ENCODE results near the gene MYL12A. TPM values are rescaled to one million over a fixed set of nuclear protein-coding genes. Genes with fewer than 3 reads are reported as not detected.

Gene MYL12A
- total and polyA plus RNA-seq, 4 donors: 158 to 314 (median 179) TPM

DNA sequence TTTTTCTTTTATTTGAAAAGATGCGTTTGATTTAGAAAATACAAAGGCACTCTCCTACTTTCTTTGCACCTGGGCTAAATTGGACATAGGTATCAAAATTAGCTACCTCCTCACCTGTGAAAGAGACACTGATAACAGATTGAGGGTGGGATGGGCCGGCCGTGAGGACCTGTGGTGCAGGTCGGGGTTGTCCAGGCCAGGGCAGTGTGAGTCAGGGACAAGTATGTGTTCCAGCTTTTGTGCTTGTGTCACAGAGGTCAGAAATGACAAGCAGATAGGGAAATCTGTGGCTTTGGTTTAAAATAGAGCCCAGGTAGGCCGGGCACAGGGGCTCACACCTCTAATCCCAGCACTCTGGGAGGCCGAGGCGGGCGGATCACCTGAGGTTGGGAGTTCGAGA lies 36.9 kb downstream of the MYL12A start:
- Histone ChIP-seq H3K9me3 (ENCODE audit: control insufficient read depth in 4 of 4, low read length in 3 of 4) (no peaks in the 10 kb centered on the region), H3K36me3 (ENCODE audit: control insufficient read depth in 4 of 4, insufficient read depth in 3 of 4, low read depth in 1 of 4, low read length in 3 of 4) (no peaks in the 10 kb centered on the region), H3K4me1 (ENCODE audit: control insufficient read depth in 4 of 4, insufficient read depth in 4 of 4, low read length in 3 of 4) (peaks cover 0 to 1% (median 0%) of the 10 kb centered on the region in 4 donors), H3K9ac (ENCODE audit: low read depth in 1 of 2, low read length in 2 of 2) (no peak overlapping the region), H3K27ac (ENCODE audit: low read depth in 1 of 2, low read length in 2 of 2) (no peak overlapping the region), H3K27me3 (ENCODE audit: control insufficient read depth in 4 of 4, insufficient read depth in 4 of 4, low read length in 3 of 4) (no peaks in the 10 kb centered on the region), H3K4me3 (ENCODE audit: low read depth in 1 of 3, low read length in 3 of 3) (no peak overlapping the region)
- WGBS: 89% methylated on average over 9 of the region's 9 CpGs
- no peak for DNase-seq (ENCODE audit: low spot score)
- TF ChIP-seq SP1 (IDR thresholded peaks at IDR 0.05) (no peak), GABPA (IDR thresholded peaks at IDR 0.05 in 1 of 2, conservative IDR thresholded peaks at IDR 0.05 in 1 of 2) (no peak), RAD21 (IDR thresholded peaks at IDR 0.05) (no peak), ATF3 (IDR thresholded peaks at IDR 0.05) (no peak), FOXA2 (IDR thresholded peaks at IDR 0.05) (no peak), YY1 (IDR thresholded peaks at IDR 0.05) (no peak), HNF4A (conservative IDR thresholded peaks at IDR 0.05) (no peak), REST (IDR thresholded peaks at IDR 0.05) (no peak), RXRA (IDR thresholded peaks at IDR 0.05) (no peak)

DNA sequence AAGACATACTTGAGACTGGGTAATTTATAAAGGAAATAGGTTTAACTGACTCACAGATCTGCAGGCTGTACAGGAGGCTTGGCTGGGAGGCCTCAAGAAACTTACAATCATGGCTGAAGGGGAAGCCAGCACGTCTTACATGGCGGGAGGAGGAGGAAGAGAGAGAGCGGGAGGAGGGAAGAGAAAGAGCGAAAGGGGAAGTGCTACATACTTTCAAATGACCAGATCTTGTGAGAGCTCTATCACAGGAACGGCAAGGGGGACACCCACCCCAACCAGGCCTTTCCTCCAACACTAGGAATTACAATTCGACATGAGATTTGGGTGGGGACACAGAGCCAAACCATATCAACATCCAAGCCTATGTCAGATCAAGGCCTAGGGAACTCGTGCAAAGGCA lies 38.6 kb downstream of the MYL12A start:
- no peak overlapping the region for H3K9ac ChIP-seq (ENCODE audit: low read depth in 1 of 2, low read length in 2 of 2)
- no peaks in the 10 kb centered on the region for H3K36me3 ChIP-seq (ENCODE audit: control insufficient read depth in 4 of 4, insufficient read depth in 3 of 4, low read depth in 1 of 4, low read length in 3 of 4)
- no peaks in the 10 kb centered on the region for H3K9me3 ChIP-seq (ENCODE audit: control insufficient read depth in 4 of 4, low read length in 3 of 4)
- H3K4me3 ChIP-seq (ENCODE audit: low read depth in 1 of 3, low read length in 3 of 3): no peak overlapping the region
- 84% methylated on average over 7 of the region's 7 CpGs for WGBS
- no peak for TF ChIP-seq HNF4G (IDR thresholded peaks at IDR 0.05)
- no peak for TF ChIP-seq HNF4A (conservative IDR thresholded peaks at IDR 0.05)
- TF ChIP-seq SP1 (IDR thresholded peaks at IDR 0.05): no peak
- no peak for TF ChIP-seq ATF3 (IDR thresholded peaks at IDR 0.05)
- TF ChIP-seq GABPA (IDR thresholded peaks at IDR 0.05 in 1 of 2, conservative IDR thresholded peaks at IDR 0.05 in 1 of 2): no peak
- no peak for TF ChIP-seq RAD21 (IDR thresholded peaks at IDR 0.05)
- TF ChIP-seq, protein P1, sequence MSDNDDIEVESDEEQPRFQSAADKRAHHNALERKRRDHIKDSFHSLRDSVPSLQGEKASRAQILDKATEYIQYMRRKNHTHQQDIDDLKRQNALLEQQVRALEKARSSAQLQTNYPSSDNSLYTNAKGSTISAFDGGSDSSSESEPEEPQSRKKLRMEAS (IDR thresholded peaks at IDR 0.05): no peak
- H3K4me1 ChIP-seq (ENCODE audit: control insufficient read depth in 4 of 4, insufficient read depth in 4 of 4, low read length in 3 of 4): no peaks in the 10 kb centered on the region
- H3K27ac ChIP-seq (ENCODE audit: low read depth in 1 of 2, low read length in 2 of 2): no peak overlapping the region
- H3K27me3 ChIP-seq (ENCODE audit: control insufficient read depth in 4 of 4, insufficient read depth in 4 of 4, low read length in 3 of 4): no peaks in the 10 kb centered on the region
- DNase-seq (ENCODE audit: low spot score): no peak

GRCh38 chr18:3293196-3293951 lies 45.8 kb downstream of the MYL12A start:
- no peak for DNase-seq (ENCODE audit: low spot score)
- H3K9me3 ChIP-seq (ENCODE audit: control insufficient read depth in 4 of 4, low read length in 3 of 4): no peaks in the 10 kb centered on the region
- H3K27ac ChIP-seq (ENCODE audit: low read depth in 1 of 2, low read length in 2 of 2): no peak overlapping the region
- H3K27me3 ChIP-seq (ENCODE audit: control insufficient read depth in 4 of 4, insufficient read depth in 4 of 4, low read length in 3 of 4): no peaks in the 10 kb centered on the region
- WGBS: 92% methylated on average over 2 of the region's 2 CpGs
- TF ChIP-seq JUND (IDR thresholded peaks at IDR 0.05) (no peak), RXRA (IDR thresholded peaks at IDR 0.05) (no peak), REST (IDR thresholded peaks at IDR 0.05) (no peak)
- no peaks in the 10 kb centered on the region for H3K36me3 ChIP-seq (ENCODE audit: control insufficient read depth in 4 of 4, insufficient read depth in 3 of 4, low read depth in 1 of 4, low read length in 3 of 4)
- no peak overlapping the region for H3K4me3 ChIP-seq (ENCODE audit: low read depth in 1 of 3, low read length in 3 of 3)
- H3K4me1 ChIP-seq (ENCODE audit: control insufficient read depth in 4 of 4, insufficient read depth in 4 of 4, low read length in 3 of 4): peaks cover 0 to 6% (median 3%) of the 10 kb centered on the region in 4 donors
- H3K9ac ChIP-seq (ENCODE audit: low read depth in 1 of 2, low read length in 2 of 2): no peak overlapping the region

Measured in liver (tissue), 9 donors.